PC-9 (cell line): ENCODE results near the gene CNTNAP5. TPM values are rescaled to one million over a fixed set of nuclear protein-coding genes. Genes with fewer than 3 reads are reported as not detected.

Experiments used
- BruUV-seq: library from RNA; stranded (reverse); fragments of 400-500 nt; replicated peaks from 2 replicates; lab custom pipeline; 2021; lab: Mats Ljungman, UMichigan
- CTCF ChIA-PET: fragments of 300-600 bp; sonication (Branson Sonifier 250); formaldehyde crosslinking; loops from one replicate; lab custom pipeline; 2022; ENCODE audit warnings: antibody characterized with exemption; lab: Charles Lee
- POLR2A ChIA-PET: fragments of 300-600 bp; sonication (Branson Sonifier 250); formaldehyde crosslinking; loops from one replicate; lab custom pipeline; 2022; ENCODE audit warnings: antibody characterized with exemption; ENCODE audit not compliant: unreplicated experiment; lab: Charles Lee
- DNase-seq, 2 experiments: peaks; one replicate each; pipeline versions ENCODE4 v3.0.0 to v3.0.0-alpha.2; 2015 to 2022; ENCODE audit warnings: mixed read lengths in 1 of 2
- H2AFZ ChIP-seq: fragments of 200-600 bp; sonication (generic); 2 replicates; pipeline ENCODE4 v1.8.1; 2017; ENCODE audit warnings: antibody characterized with exemption
- H3F3A ChIP-seq: fragments of 200-600 bp; sonication (generic); 2 replicates; pipeline ENCODE4 v1.8.1; 2017; ENCODE audit warnings: antibody characterized with exemption, mild to moderate bottlenecking, low read depth; ENCODE audit not compliant: insufficient read depth
- H3K27ac ChIP-seq: fragments of 200-600 bp; sonication (generic); 2 replicates; pipeline ENCODE4 v1.6.1; 2016; ENCODE audit warnings: mixed run types
- H3K27me3 ChIP-seq: fragments of 200-600 bp; sonication (generic); 2 replicates; pipeline ENCODE4 v1.6.1; 2016; ENCODE audit warnings: low read depth, mixed run types; ENCODE audit not compliant: insufficient read depth
- H3K36me3 ChIP-seq: fragments of 200-600 bp; sonication (generic); 2 replicates; pipeline ENCODE4 v1.6.1; 2016; ENCODE audit warnings: low read depth, mixed run types
- H3K4me1 ChIP-seq: fragments of 200-600 bp; sonication (generic); replicated peaks from 2 replicates; pipeline ENCODE4 v1.6.1; 2016; ENCODE audit warnings: mixed run types; ENCODE audit not compliant: insufficient read depth
- H3K4me2 ChIP-seq: fragments of 200-600 bp; sonication (generic); 2 replicates; pipeline ENCODE4 v1.6.1; 2017; ENCODE audit warnings: mixed run types
- H3K4me3 ChIP-seq: fragments of 200-600 bp; sonication (generic); 2 replicates; pipeline ENCODE4 v1.6.1; 2016; ENCODE audit warnings: mixed run types
- H3K79me2 ChIP-seq: fragments of 200-600 bp; sonication (generic); 2 replicates; pipeline ENCODE4 v1.6.1; 2017; ENCODE audit warnings: low read depth, mixed run types
- H3K9me2 ChIP-seq: fragments of 200-600 bp; sonication (generic); 2 replicates; pipeline ENCODE4 v1.8.1; 2017; ENCODE audit warnings: mild to moderate bottlenecking; ENCODE audit not compliant: insufficient read depth
- H3K9me3 ChIP-seq: fragments of 200-600 bp; sonication (generic); 2 replicates; pipeline ENCODE4 v1.8.1; 2016; ENCODE audit warnings: low read depth; ENCODE audit not compliant: insufficient read depth
- H4K20me1 ChIP-seq: fragments of 200-600 bp; sonication (generic); 2 replicates; pipeline ENCODE4 v1.8.1; 2017; ENCODE audit not compliant: insufficient read depth
- CTCF ChIP-seq: fragments of 200-600 bp; sonication (generic); conservative IDR thresholded peaks from 2 replicates; pipeline ENCODE4 v1.6.1; 2017; ENCODE audit warnings: mixed run types, antibody characterized with exemption, mild to moderate bottlenecking, moderate library complexity
- EZH2 ChIP-seq: fragments of 200-600 bp; sonication (generic); IDR thresholded peaks from 2 replicates; pipeline ENCODE4 v1.8.0; 2017; ENCODE audit warnings: antibody characterized with exemption, low read depth
- intact Hi-C: fragments of 100-400 bp; cut with micrococcal nuclease; formaldehyde crosslinking; loops from one replicate; pipeline ENCODE4 v1.10.0; 2022; ENCODE audit not compliant: unreplicated experiment
- total RNA-seq: library from RNA; stranded (reverse); gene quantifications from 2 replicates; pipeline ENCODE4 v1.2.3, GENCODE V29; 2021

The CNTNAP5 gene
- total RNA-seq, 1 experiment from 2014 or later = not detected

GRCh38 chr2:124286089-124286783 is 261.1 kb downstream of the CNTNAP5 start:
- no peak for DNase-seq
- no peak for TF ChIP-seq CTCF
- TF ChIP-seq EZH2 = no peak
- no peaks in the 10 kb centered on the region for H3K27me3 ChIP-seq
- H3K9me3 ChIP-seq = no peaks in the 10 kb centered on the region
- no peak overlapping the region for H3K4me3 ChIP-seq
- H3K4me2 ChIP-seq = no peak overlapping the region
- H3K79me2 ChIP-seq = no peaks in the 10 kb centered on the region
- CTCF ChIA-PET = no interaction called here
- H4K20me1 ChIP-seq = no peaks in the 10 kb centered on the region
- no peak overlapping the region for H3K27ac ChIP-seq
- intact Hi-C loops = no loop called here
- no peak overlapping the region for H2AFZ ChIP-seq
- no peaks in the 10 kb centered on the region for H3K36me3 ChIP-seq
- H3F3A ChIP-seq = no peaks in the 10 kb centered on the region
- no peaks in the 10 kb centered on the region for H3K9me2 ChIP-seq
- BruUV-seq = no TSS peak
- POLR2A ChIA-PET = no interaction called here
- H3K4me1 ChIP-seq = no peaks in the 10 kb centered on the region

DNA sequence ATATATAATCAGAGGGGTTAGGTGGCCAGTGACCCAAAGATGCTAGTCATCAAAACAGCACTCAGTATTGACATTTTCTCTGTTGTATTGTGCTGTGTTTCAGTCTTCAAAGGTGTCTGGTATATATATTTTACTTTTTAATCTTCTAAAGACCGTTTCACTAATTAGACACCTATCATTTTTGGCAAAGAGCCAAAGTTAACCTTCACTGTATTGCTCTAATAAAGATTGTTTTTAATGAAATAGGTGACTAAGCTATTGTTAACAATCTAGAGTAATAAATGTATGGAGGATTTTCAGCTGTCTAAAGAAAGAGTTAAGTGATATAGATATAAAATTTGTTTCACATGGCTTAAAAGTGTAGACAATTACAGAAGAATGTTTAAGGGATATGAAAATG is 264.0 kb downstream of the CNTNAP5 start:
- Histone ChIP-seq H3K4me2 (no peak overlapping the region), H4K20me1 (no peaks in the 10 kb centered on the region), H3K27me3 (no peaks in the 10 kb centered on the region), H3K79me2 (no peaks in the 10 kb centered on the region), H3K9me2 (no peaks in the 10 kb centered on the region), H3K36me3 (no peaks in the 10 kb centered on the region), H3K4me1 (no peaks in the 10 kb centered on the region), H3K9me3 (no peaks in the 10 kb centered on the region), H3K27ac (no peak overlapping the region), H3K4me3 (no peak overlapping the region), H3F3A (no peaks in the 10 kb centered on the region), H2AFZ (no peak overlapping the region)
- TF ChIP-seq CTCF = no peak
- TF ChIP-seq EZH2 = no peak
- no peak for DNase-seq
- CTCF ChIA-PET = no interaction called here
- intact Hi-C loops = no loop called here
- POLR2A ChIA-PET = no interaction called here
- BruUV-seq = no TSS peak

- no peaks in the 10 kb centered on the region for H3K9me2 ChIP-seq
Observed at GRCh38 chr2:124289615-124290014, 264.5 kb downstream of the CNTNAP5 start.

More at GRCh38 chr2:124289615-124290014, 264.5 kb downstream of the CNTNAP5 start:
- BruUV-seq = no TSS peak
- no peaks in the 10 kb centered on the region for H3F3A ChIP-seq
- no peaks in the 10 kb centered on the region for H3K27me3 ChIP-seq
- H3K4me1 ChIP-seq = no peaks in the 10 kb centered on the region
- H3K36me3 ChIP-seq = no peaks in the 10 kb centered on the region
- H3K4me2 ChIP-seq = no peak overlapping the region
- no peak overlapping the region for H2AFZ ChIP-seq
- H3K4me3 ChIP-seq = no peak overlapping the region
- TF ChIP-seq CTCF (no peak), EZH2 (no peak)
- intact Hi-C loops = no loop called here
- ChIA-PET POLR2A (no interaction called here), CTCF (no interaction called here)
- no peaks in the 10 kb centered on the region for H4K20me1 ChIP-seq
- no peak overlapping the region for H3K27ac ChIP-seq
- no peaks in the 10 kb centered on the region for H3K9me3 ChIP-seq
- H3K79me2 ChIP-seq = no peaks in the 10 kb centered on the region
- no peak for DNase-seq
